Measurements from ENCODE around the gene KLK6.

DNA sequence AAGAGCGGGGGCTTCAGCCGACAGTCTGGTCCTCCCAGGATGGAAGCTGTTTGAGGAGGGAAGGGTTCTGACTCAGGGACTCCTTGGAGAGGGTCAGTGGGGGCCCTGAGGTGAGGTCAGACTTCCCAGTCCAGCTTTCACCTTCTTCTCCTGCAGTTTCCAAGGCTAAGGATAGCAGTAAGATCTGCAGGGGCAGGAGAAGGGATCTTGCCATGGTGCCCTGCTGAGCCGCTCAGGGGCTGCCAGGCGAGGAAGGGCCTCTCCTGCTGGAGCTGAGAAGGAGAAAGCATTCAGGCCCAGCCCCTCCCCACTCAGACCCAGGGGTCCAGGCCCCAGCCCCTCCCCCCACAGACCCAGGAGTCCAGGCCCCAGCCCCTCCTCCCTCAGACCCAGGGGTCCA, 12.8 kb upstream of the KLK6 start:
- no peak for TF ChIP-seq HINFP (CRISPR knock-in tag; IDR thresholded peaks at IDR 0.05; ENCODE audit: low read depth)
- no peak for TF ChIP-seq MTERF4 (CRISPR knock-in tag; IDR thresholded peaks at IDR 0.05)
- TF ChIP-seq NCOA5 (CRISPR knock-in tag; IDR thresholded peaks at IDR 0.05), result no peak

Data from HepG2 (cell line).